B cell (primary cell): ENCODE results near the gene OSBPL5.

Source experiments
- CTCF ChIP-seq: fragments of 200-600 bp; IDR thresholded peaks from one replicate; pipeline ENCODE4 v1.8.0; 2022; ENCODE audit warnings: antibody characterized with exemption, mild to moderate bottlenecking
- EZH2 ChIP-seq: IDR thresholded peaks from 2 replicates; pipeline ENCODE4 v1.6.1; 2012; ENCODE audit warnings: borderline replicate concordance, low read depth, mild to moderate bottlenecking, moderate library complexity, low read length; ENCODE audit not compliant: insufficient read depth, poor library complexity, severe bottlenecking

- no peak for TF ChIP-seq CTCF
- TF ChIP-seq EZH2, result no peak
These were observed 58.2 kb downstream of the OSBPL5 start for GRCh38 chr11:3106736-3107524.
